MM.1S (cell line): ENCODE results near the gene SNRPB.

Experiments used
- DNase-seq: peaks from one replicate; pipeline ENCODE4 v3.0.0-alpha.2; 2015
- H2AFZ ChIP-seq: fragments of 300-600 bp; sonication (generic); 2 replicates; pipeline ENCODE4 v1.6.0; 2016; ENCODE audit warnings: antibody characterized with exemption, low read length
- H3F3A ChIP-seq: fragments of 300-600 bp; sonication (generic); 2 replicates; pipeline ENCODE4 v1.6.1; 2016; ENCODE audit warnings: mild to moderate bottlenecking, antibody characterized with exemption, low read length, moderate library complexity, mixed read lengths; ENCODE audit not compliant: insufficient read depth
- H3K27ac ChIP-seq: fragments of 300-600 bp; sonication (generic); 2 replicates; pipeline ENCODE4 v1.5.1; 2016; ENCODE audit warnings: mild to moderate bottlenecking, low read length
- H3K27me3 ChIP-seq: fragments of 300-600 bp; sonication (generic); replicated peaks from 2 replicates; pipeline ENCODE4 v1.6.0; 2016; ENCODE audit warnings: low read length; ENCODE audit not compliant: insufficient read depth
- H3K36me3 ChIP-seq: fragments of 300-600 bp; sonication (generic); replicated peaks from 2 replicates; pipeline ENCODE4 v1.6.1; 2016; ENCODE audit warnings: mild to moderate bottlenecking, low read length, mixed read lengths; ENCODE audit not compliant: insufficient read depth
- H3K4me1 ChIP-seq: fragments of 300-600 bp; sonication (generic); 2 replicates; pipeline ENCODE4 v1.6.1; 2016; ENCODE audit warnings: low read length, mixed read lengths
- H3K4me2 ChIP-seq: fragments of 300-600 bp; sonication (generic); 2 replicates; pipeline ENCODE4 v1.6.0; 2016; ENCODE audit warnings: low read depth, low read length
- H3K4me3 ChIP-seq: fragments of 300-600 bp; sonication (generic); 2 replicates; pipeline ENCODE4 v1.5.1; 2016; ENCODE audit warnings: low read length, mixed read lengths
- H3K79me2 ChIP-seq: fragments of 300-600 bp; sonication (generic); 2 replicates; pipeline ENCODE4 v1.6.1; 2016; ENCODE audit warnings: mixed run types, low read length, mixed read lengths
- H3K9ac ChIP-seq: fragments of 300-600 bp; sonication (generic); 2 replicates; pipeline ENCODE4 v1.6.1; 2016; ENCODE audit warnings: low read length, mixed read lengths
- H3K9me2 ChIP-seq: fragments of 300-600 bp; sonication (generic); replicated peaks from 2 replicates; pipeline ENCODE4 v1.6.1; 2016; ENCODE audit warnings: mild to moderate bottlenecking, low read length, mixed read lengths; ENCODE audit not compliant: insufficient read depth
- H3K9me3 ChIP-seq: fragments of 300-600 bp; sonication (generic); replicated peaks from 2 replicates; pipeline ENCODE4 v1.6.1; 2016; ENCODE audit warnings: mild to moderate bottlenecking, low read length, mixed read lengths; ENCODE audit not compliant: insufficient read depth
- H4K20me1 ChIP-seq: fragments of 300-600 bp; sonication (generic); 2 replicates; pipeline ENCODE4 v1.6.1; 2016; ENCODE audit warnings: mild to moderate bottlenecking, low read length, moderate library complexity, mixed read lengths; ENCODE audit not compliant: insufficient read depth
- CTCF ChIP-seq: fragments of 300-600 bp; sonication (generic); IDR thresholded peaks from 2 replicates; pipeline ENCODE4 v1.5.1; 2016; ENCODE audit warnings: antibody characterized with exemption, low read length, mixed read lengths
- EZH2 ChIP-seq: fragments of 300-600 bp; sonication (generic); optimal IDR thresholded peaks from 2 replicates; pipeline ENCODE3; 2017; ENCODE audit warnings: low read depth, mild to moderate bottlenecking, antibody characterized with exemption, low read length, mixed read lengths
- EZH2phosphoT487 ChIP-seq: fragments of 300-600 bp; sonication (generic); IDR thresholded peaks from 2 replicates; pipeline ENCODE4 v1.6.1; 2018; ENCODE audit warnings: antibody characterized with exemption, low read length

The SNRPB gene

GRCh38 chr20:2518096-2518495, 47.5 kb upstream of the SNRPB start:
- Histone ChIP-seq H3K4me3 (no peak overlapping the region), H3K27ac (no peak overlapping the region), H2AFZ (no peak overlapping the region), H3K4me1 (no peaks in the 10 kb centered on the region), H4K20me1 (no peaks in the 10 kb centered on the region), H3K9me2 (no peaks in the 10 kb centered on the region), H3K79me2 (no peaks in the 10 kb centered on the region), H3K27me3 (no peaks in the 10 kb centered on the region), H3K36me3 (no peaks in the 10 kb centered on the region), H3K9me3 (no peaks in the 10 kb centered on the region), H3K9ac (no peak overlapping the region), H3F3A (no peaks in the 10 kb centered on the region), H3K4me2 (no peak overlapping the region)
- no peak for TF ChIP-seq CTCF
- TF ChIP-seq EZH2: no peak
- no peak for TF ChIP-seq EZH2phosphoT487
- no peak for DNase-seq

GRCh38 chr20:2516399-2516798, 45.8 kb upstream of the SNRPB start:
- no peaks in the 10 kb centered on the region for H3K4me1 ChIP-seq
- H4K20me1 ChIP-seq: no peaks in the 10 kb centered on the region
- no peaks in the 10 kb centered on the region for H3K9me2 ChIP-seq
- H3K36me3 ChIP-seq: no peaks in the 10 kb centered on the region
- no peak overlapping the region for H3K4me3 ChIP-seq
- no peak for TF ChIP-seq EZH2phosphoT487
- TF ChIP-seq CTCF: no peak
- TF ChIP-seq EZH2: no peak
- no peak overlapping the region for H3K9ac ChIP-seq
- H3K9me3 ChIP-seq: no peaks in the 10 kb centered on the region
- no peaks in the 10 kb centered on the region for H3F3A ChIP-seq
- H3K79me2 ChIP-seq: no peaks in the 10 kb centered on the region
- no peak overlapping the region for H2AFZ ChIP-seq
- no peak overlapping the region for H3K27ac ChIP-seq
- no peaks in the 10 kb centered on the region for H3K27me3 ChIP-seq
- H3K4me2 ChIP-seq: no peak overlapping the region
- DNase-seq: no peak

- DNase-seq: no peak
- TF ChIP-seq EZH2phosphoT487 (no peak), CTCF (no peak), EZH2 (no peak)
- H3K4me2 ChIP-seq: no peak overlapping the region
- H2AFZ ChIP-seq: no peak overlapping the region
- H3K79me2 ChIP-seq: no peaks in the 10 kb centered on the region
- H3K27ac ChIP-seq: no peak overlapping the region
- H3K4me3 ChIP-seq: no peak overlapping the region
- no peak overlapping the region for H3K9ac ChIP-seq
- no peaks in the 10 kb centered on the region for H4K20me1 ChIP-seq
- no peaks in the 10 kb centered on the region for H3K4me1 ChIP-seq
- H3K36me3 ChIP-seq: no peaks in the 10 kb centered on the region
- no peaks in the 10 kb centered on the region for H3K9me3 ChIP-seq
- no peaks in the 10 kb centered on the region for H3K27me3 ChIP-seq
- no peaks in the 10 kb centered on the region for H3K9me2 ChIP-seq
- no peaks in the 10 kb centered on the region for H3F3A ChIP-seq
These were observed 44.6 kb upstream of the SNRPB start for GRCh38 chr20:2515203-2515602.
